ENCODE data around the gene SORCS1. TPM values are rescaled to one million over a fixed set of nuclear protein-coding genes. Genes with fewer than 3 reads are reported as not detected.

The SORCS1 gene
- total and polyA plus RNA-seq, 8 donors: 0.46 to 2.6 (median 1.6) TPM

GRCh38 chr10:106780632-106781031 is 383.9 kb downstream of the SORCS1 start:
- 17 to 29% methylated on average over 3 of the region's 3 CpGs for WGBS, 2 donors
- no peak for ATAC-seq
- no peak for TF ChIP-seq CTCF (IDR thresholded peaks at IDR 0.05)

GRCh38 chr10:106777841-106778240 is 386.7 kb downstream of the SORCS1 start:
- WGBS, 2 donors: 12 to 29% methylated on average over 1 of the region's 1 CpG
- Histone ChIP-seq H3K27me3 (peaks cover 0 to 3% (median 0%) of the 10 kb centered on the region in 4 donors), H3K4me3 (no peak overlapping the region), H3K4me1 (no peaks in the 10 kb centered on the region), H3K36me3 (no peaks in the 10 kb centered on the region), H3K27ac (no peak overlapping the region), H3K9me3 (no peaks in the 10 kb centered on the region)
- FAIRE-seq: no peak
- no peak for DNase-seq
- ATAC-seq: no peak
- intact Hi-C loops (cut with DNase I): no loop called here
- no peak for TF ChIP-seq CTCF (IDR thresholded peaks at IDR 0.05)

More at GRCh38 chr10:106780632-106781031, 383.9 kb downstream of the SORCS1 start:
- Histone ChIP-seq H3K27ac (no peak overlapping the region), H3K4me1 (no peaks in the 10 kb centered on the region), H3K36me3 (no peaks in the 10 kb centered on the region), H3K27me3 (no peaks in the 10 kb centered on the region), H3K4me3 (no peak overlapping the region), H3K9me3 (no peaks in the 10 kb centered on the region)
- FAIRE-seq (no peak), DNase-seq (no peak)
- intact Hi-C loops (cut with DNase I): no loop called here

GRCh38 chr10:106775127-106775526 is 389.4 kb downstream of the SORCS1 start:
- DNase-seq (no peak), FAIRE-seq (no peak), ATAC-seq (no peak)
- H3K36me3 ChIP-seq: no peaks in the 10 kb centered on the region
- H3K27ac ChIP-seq: no peak overlapping the region
- H3K9me3 ChIP-seq: no peaks in the 10 kb centered on the region
- H3K27me3 ChIP-seq: peaks cover 0 to 3% (median 0%) of the 10 kb centered on the region in 4 donors
- no peaks in the 10 kb centered on the region for H3K4me1 ChIP-seq
- 64 to 74% methylated on average over 4 of the region's 4 CpGs for WGBS, 2 donors
- TF ChIP-seq CTCF (IDR thresholded peaks at IDR 0.05): no peak
- no peak overlapping the region for H3K4me3 ChIP-seq
- intact Hi-C loops (cut with DNase I): no loop called here

- H3K27ac ChIP-seq: no peak overlapping the region
- peaks cover 0 to 3% (median 0%) of the 10 kb centered on the region in 4 donors for H3K27me3 ChIP-seq
- no peaks in the 10 kb centered on the region for H3K36me3 ChIP-seq
- TF ChIP-seq CTCF (IDR thresholded peaks at IDR 0.05): no peak
- H3K4me1 ChIP-seq: no peaks in the 10 kb centered on the region
- intact Hi-C loops (cut with DNase I): no loop called here
- no peak for ATAC-seq
- no peak for FAIRE-seq
- no peak for DNase-seq
- no peaks in the 10 kb centered on the region for H3K9me3 ChIP-seq
- 42 to 66% methylated on average over 2 of the region's 2 CpGs for WGBS, 2 donors
- H3K4me3 ChIP-seq: no peak overlapping the region
Observed at GRCh38 chr10:106772957-106773356, 391.5 kb downstream of the SORCS1 start.

GRCh38 chr10:106771154-106771553 is 393.4 kb downstream of the SORCS1 start:
- Histone ChIP-seq H3K4me3 (no peak overlapping the region), H3K9me3 (no peaks in the 10 kb centered on the region), H3K36me3 (no peaks in the 10 kb centered on the region), H3K27me3 (peaks cover 0 to 3% (median 0%) of the 10 kb centered on the region in 4 donors), H3K4me1 (no peaks in the 10 kb centered on the region), H3K27ac (no peak overlapping the region)
- DNase-seq (no peak), ATAC-seq (no peak), FAIRE-seq (no peak)
- TF ChIP-seq CTCF (IDR thresholded peaks at IDR 0.05): no peak
- WGBS, 2 donors: 64 to 66% methylated on average over 2 of the region's 2 CpGs
- intact Hi-C loops (cut with DNase I): no loop called here

Measured in pancreas (tissue), 10 donors.